Karpas-422 (cell line): ENCODE results near the gene CCNH. TPM values are rescaled to one million over a fixed set of nuclear protein-coding genes. Genes with fewer than 3 reads are reported as not detected.
A peak's percentile ranks its signal among the peaks of the same experiment; 100 is the strongest.

ENCODE experiments used
- DNase-seq: peaks from one replicate; pipeline ENCODE4 v3.0.0-alpha.2; 2015
- H2AFZ ChIP-seq: fragments of 200-600 bp; sonication (generic); 2 replicates; pipeline ENCODE4 v1.6.1; 2014; ENCODE audit warnings: antibody characterized with exemption, low read length, mixed read lengths
- H3K27ac ChIP-seq: fragments of 200-600 bp; sonication (generic); 2 replicates; pipeline ENCODE4 v1.5.1; 2014; ENCODE audit warnings: mild to moderate bottlenecking, low read length, moderate library complexity
- H3K27me3 ChIP-seq: fragments of 200-600 bp; sonication (generic); 2 replicates; pipeline ENCODE4 v1.6.1; 2014; ENCODE audit warnings: low read length, mixed read lengths
- H3K36me3 ChIP-seq: fragments of 200-600 bp; sonication (generic); 2 replicates; pipeline ENCODE4 v1.6.1; 2014; ENCODE audit warnings: low read length, mixed read lengths; ENCODE audit not compliant: insufficient read depth
- H3K4me1 ChIP-seq: fragments of 200-600 bp; sonication (generic); 2 replicates; pipeline ENCODE4 v1.6.1; 2014; ENCODE audit warnings: mild to moderate bottlenecking, low read length, mixed read lengths
- H3K4me2 ChIP-seq: fragments of 200-600 bp; sonication (generic); 2 replicates; pipeline ENCODE4 v1.6.1; 2014; ENCODE audit warnings: low read length, low read depth, mild to moderate bottlenecking; ENCODE audit not compliant: poor library complexity, severe bottlenecking
- H3K4me3 ChIP-seq: fragments of 200-600 bp; sonication (generic); 2 replicates; pipeline ENCODE4 v1.5.1; 2014; ENCODE audit warnings: mild to moderate bottlenecking, antibody characterized with exemption, low read length, mixed read lengths
- H3K79me2 ChIP-seq: fragments of 200-600 bp; sonication (generic); 2 replicates; pipeline ENCODE4 v1.6.1; 2014; ENCODE audit warnings: mild to moderate bottlenecking, low read length, mixed read lengths
- H3K9ac ChIP-seq: fragments of 200-600 bp; sonication (generic); 2 replicates; pipeline ENCODE4 v1.6.0; 2014; ENCODE audit warnings: low read length
- H3K9me2 ChIP-seq: fragments of 200-600 bp; sonication (generic), shearing (Covaris generic); replicated peaks from 2 replicates; pipeline ENCODE4 v1.6.0; 2014; ENCODE audit warnings: mild to moderate bottlenecking, low read length, moderate library complexity; ENCODE audit not compliant: insufficient read depth
- H3K9me3 ChIP-seq: fragments of 300-700, 200-600 bp; sonication (generic); 2 replicates; pipeline ENCODE4 v1.6.1; 2014; ENCODE audit warnings: low read length, mixed read lengths
- H4K20me1 ChIP-seq: fragments of 200-600 bp; sonication (generic); 2 replicates; pipeline ENCODE4 v1.6.1; 2014; ENCODE audit warnings: mild to moderate bottlenecking, antibody characterized with exemption, low read length, low read depth; ENCODE audit not compliant: insufficient read depth
- total RNA-seq: library from RNA; depleted of rRNA; stranded (reverse); fragments of >200 nt; shearing (Covaris generic); gene quantifications from 2 replicates; pipeline ENCODE4 v1.2.3, GENCODE V29; 2014; ENCODE audit warnings: low replicate concordance

The CCNH gene
- total RNA-seq, 1 experiment from 2014 or later, result 149 TPM

DNA sequence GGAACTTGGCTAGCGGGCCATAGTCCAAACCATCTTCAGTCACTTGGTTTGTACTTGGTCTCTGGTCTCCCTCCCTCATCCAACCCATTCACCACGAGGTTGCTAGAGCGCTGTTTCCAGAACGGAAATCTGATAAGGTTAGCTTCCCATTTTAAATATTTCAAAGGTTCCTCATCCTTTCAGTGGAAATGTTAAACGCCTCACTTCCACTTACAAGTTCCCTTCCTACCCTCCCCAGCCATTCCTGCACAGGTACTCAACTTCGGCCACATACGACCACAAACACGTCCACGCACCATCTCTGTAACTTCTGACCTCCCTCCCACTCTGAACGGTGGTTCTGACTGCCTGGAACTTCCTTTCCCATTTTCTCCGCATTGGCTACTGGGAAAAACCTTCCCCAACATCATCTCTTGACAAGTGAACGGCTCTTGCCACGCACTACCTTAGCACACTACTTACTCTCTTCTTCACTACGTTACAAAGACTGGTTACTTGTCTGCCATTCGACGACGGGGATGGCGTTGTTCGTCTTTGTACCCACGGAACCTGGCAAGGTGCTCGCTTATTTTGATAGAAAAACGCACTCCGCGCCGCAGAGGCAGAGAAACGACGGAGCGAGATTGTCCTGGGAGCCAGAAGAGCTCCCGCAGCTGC lies 629 bp downstream of the CCNH start:
- Histone ChIP-seq H3K36me3 (peaks cover 36% of the 10 kb centered on the region), H3K4me1 (peaks cover 21% of the 10 kb centered on the region), H4K20me1 (0 out of 2 replicates have a peak, but pooled peaks cover 6% of the 10 kb centered on the region), H3K9me2 (no peaks in the 10 kb centered on the region), H3K9me3 (no peaks in the 10 kb centered on the region), H2AFZ (peak overlapping the region; percentile 53), H3K9ac (peak overlapping the region; percentile 80), H3K27me3 (no peaks in the 10 kb centered on the region), H3K79me2 (peaks cover 52% of the 10 kb centered on the region), H3K27ac (peak overlapping the region; percentile 22; the same call in 1 of the 2 replicates), H3K4me3 (peak overlapping the region; percentile 85), H3K4me2 (peak overlapping the region; percentile 93)
- DNase-seq, result peak; percentile 73

DNA sequence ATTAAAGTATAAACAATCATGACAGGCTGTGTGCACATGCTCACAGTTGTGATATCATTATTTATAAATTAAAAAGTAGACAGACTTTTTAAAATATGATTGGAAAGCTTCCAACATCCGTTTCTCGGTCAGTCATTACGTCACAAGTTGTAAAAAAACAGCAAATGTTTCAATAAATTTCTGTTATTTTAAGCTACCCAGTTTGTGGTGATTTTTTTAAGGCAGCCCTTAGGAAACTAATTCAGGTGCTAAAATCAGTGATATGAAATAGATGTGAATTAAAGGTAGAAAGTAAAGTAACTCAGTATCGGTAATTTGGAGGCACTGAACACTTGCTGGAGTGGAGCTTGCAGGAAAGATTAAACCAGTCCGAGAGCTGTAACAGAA lies 1.2 kb downstream of the CCNH start:
- peaks cover 41% of the 10 kb centered on the region for H3K36me3 ChIP-seq
- H3K4me2 ChIP-seq, result peak overlapping the region; percentile 93
- H3K9me3 ChIP-seq, result no peaks in the 10 kb centered on the region
- H3K79me2 ChIP-seq, result peaks cover 57% of the 10 kb centered on the region
- H3K9me2 ChIP-seq, result no peaks in the 10 kb centered on the region
- DNase-seq, result no peak
- H2AFZ ChIP-seq, result peak overlapping the region; percentile 53; the same call in 1 of the 2 replicates
- H3K4me1 ChIP-seq, result peaks cover 21% of the 10 kb centered on the region
- no peak overlapping the region for H3K27ac ChIP-seq
- H3K4me3 ChIP-seq, result peak overlapping the region; percentile 85
- peak overlapping the region; percentile 80 for H3K9ac ChIP-seq
- no peaks in the 10 kb centered on the region for H3K27me3 ChIP-seq
- 0 out of 2 replicates have a peak, but pooled peaks cover 6% of the 10 kb centered on the region for H4K20me1 ChIP-seq

DNA sequence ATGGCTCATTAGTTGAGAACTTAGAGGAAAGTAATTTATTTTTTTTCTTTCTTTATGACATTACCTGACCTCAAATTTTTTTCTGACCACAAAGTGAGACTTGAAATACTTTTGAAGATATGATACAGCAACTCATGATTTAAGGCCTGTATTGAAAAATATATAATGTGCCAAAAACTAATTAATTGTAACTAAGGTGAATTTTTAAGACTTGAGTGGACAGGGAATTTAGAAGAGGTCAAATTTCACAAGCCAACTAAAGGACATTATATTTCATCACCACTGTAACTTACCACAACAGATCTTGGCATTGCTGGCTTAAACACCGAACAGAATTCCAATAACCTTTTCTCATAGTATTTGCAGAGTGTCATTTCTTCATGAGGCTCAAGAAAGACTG lies 1.8 kb downstream of the CCNH start:
- Histone ChIP-seq H3K79me2 (peaks cover 62% of the 10 kb centered on the region), H4K20me1 (0 out of 2 replicates have a peak, but pooled peaks cover 6% of the 10 kb centered on the region), H3K4me2 (peak overlapping the region; percentile 93), H3K9ac (peak overlapping the region; percentile 80), H3K9me2 (no peaks in the 10 kb centered on the region), H3K27ac (no peak overlapping the region), H3K4me1 (peaks cover 21% of the 10 kb centered on the region), H2AFZ (no peak overlapping the region), H3K9me3 (no peaks in the 10 kb centered on the region), H3K4me3 (peak overlapping the region; percentile 85), H3K27me3 (no peaks in the 10 kb centered on the region), H3K36me3 (peaks cover 47% of the 10 kb centered on the region)
- no peak for DNase-seq

DNA sequence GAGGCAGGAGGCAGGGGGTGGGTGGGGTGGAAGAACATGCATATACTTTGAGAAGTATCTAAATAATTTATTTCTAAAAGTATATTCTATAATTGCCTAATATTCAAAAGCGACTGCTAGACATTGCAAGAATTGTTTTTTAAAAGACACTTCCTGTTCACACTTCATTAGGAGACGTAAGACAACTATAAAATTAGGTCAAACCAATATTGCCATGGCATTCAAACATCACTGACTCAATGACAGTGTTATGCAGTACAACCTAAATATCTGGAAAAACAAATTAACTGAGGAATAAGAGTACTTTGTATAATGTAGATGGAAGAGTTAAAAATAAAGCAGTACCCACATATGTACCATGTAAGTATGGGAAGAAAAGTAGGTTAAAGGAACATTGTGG lies 4.5 kb downstream of the CCNH start:
- H3K79me2 ChIP-seq, result peaks cover 86% of the 10 kb centered on the region
- no peak for DNase-seq
- no peaks in the 10 kb centered on the region for H3K27me3 ChIP-seq
- H3K4me3 ChIP-seq, result no peak overlapping the region
- H3K9ac ChIP-seq, result no peak overlapping the region
- no peak overlapping the region for H2AFZ ChIP-seq
- H4K20me1 ChIP-seq, result 0 out of 2 replicates have a peak, but pooled peaks cover 6% of the 10 kb centered on the region
- no peaks in the 10 kb centered on the region for H3K9me2 ChIP-seq
- no peak overlapping the region for H3K4me2 ChIP-seq
- H3K9me3 ChIP-seq, result no peaks in the 10 kb centered on the region
- H3K27ac ChIP-seq, result no peak overlapping the region
- H3K4me1 ChIP-seq, result peaks cover 18% of the 10 kb centered on the region
- H3K36me3 ChIP-seq, result peaks cover 68% of the 10 kb centered on the region

DNA sequence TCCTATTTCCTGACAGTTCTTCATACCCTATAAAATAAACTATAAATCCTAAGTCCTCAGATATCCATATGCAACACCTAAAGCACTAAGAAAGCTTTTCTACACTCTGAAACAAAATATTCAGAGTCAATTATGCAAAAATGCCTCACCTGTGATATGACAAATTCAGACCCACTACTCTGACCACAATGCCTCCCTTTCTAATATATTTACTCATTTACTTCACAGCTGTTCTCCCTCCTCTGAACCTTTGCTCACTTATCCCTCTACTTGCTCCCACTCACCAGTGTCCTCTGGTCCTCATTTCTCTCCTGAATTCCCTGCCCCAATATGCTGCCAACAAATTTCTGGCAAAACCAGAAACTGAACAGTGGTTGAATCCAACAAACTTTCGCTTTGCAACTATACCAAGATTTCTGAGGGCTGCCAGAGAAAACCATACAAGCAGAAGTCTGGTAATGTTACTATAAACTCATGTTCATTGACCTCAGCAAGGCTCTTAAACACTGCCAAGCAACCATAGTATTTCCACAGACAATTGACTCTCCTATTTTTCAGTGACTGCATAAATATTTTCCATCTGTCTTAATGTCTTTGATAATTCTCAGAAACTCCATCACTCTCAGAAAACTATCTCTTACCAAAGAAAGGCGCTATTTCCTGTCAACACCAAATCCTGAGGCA lies 7.1 kb downstream of the CCNH start:
- peaks cover 65% of the 10 kb centered on the region for H3K79me2 ChIP-seq
- H3K36me3 ChIP-seq, result peaks cover 89% of the 10 kb centered on the region
- no peaks in the 10 kb centered on the region for H3K27me3 ChIP-seq
- no peak overlapping the region for H3K4me2 ChIP-seq
- H3K4me1 ChIP-seq, result peaks cover 5% of the 10 kb centered on the region
- no peaks in the 10 kb centered on the region for H3K9me3 ChIP-seq
- no peak overlapping the region for H3K9ac ChIP-seq
- no peak overlapping the region for H3K27ac ChIP-seq
- H3K9me2 ChIP-seq, result no peaks in the 10 kb centered on the region
- H2AFZ ChIP-seq, result no peak overlapping the region
- H3K4me3 ChIP-seq, result no peak overlapping the region
- no peak for DNase-seq
- H4K20me1 ChIP-seq, result 0 out of 2 replicates have a peak, but pooled peaks cover 2% of the 10 kb centered on the region

DNA sequence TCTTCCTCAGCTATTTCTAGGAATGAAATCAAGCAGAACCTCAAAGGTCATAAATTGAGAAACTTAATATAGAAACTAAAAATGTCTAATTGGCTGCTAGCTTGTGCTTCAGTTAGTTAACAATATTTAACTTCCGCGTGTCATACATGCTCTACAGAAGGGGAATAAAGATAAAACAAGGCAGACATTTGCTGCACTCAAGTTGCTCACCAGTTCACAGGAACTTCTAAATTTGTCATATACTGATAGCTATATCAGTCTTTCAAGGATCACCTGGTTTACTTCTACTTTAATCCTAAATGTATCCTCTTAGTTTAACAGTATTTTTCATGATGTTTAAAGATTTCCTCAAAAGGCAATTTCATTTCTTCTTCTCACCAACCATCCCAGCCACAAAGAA lies 8.4 kb downstream of the CCNH start:
- Histone ChIP-seq H2AFZ (no peak overlapping the region), H3K4me1 (peaks cover 4% of the 10 kb centered on the region; the same call in 1 of the 2 replicates), H3K9ac (no peak overlapping the region), H3K79me2 (peaks cover 59% of the 10 kb centered on the region), H3K27me3 (no peaks in the 10 kb centered on the region), H3K4me2 (no peak overlapping the region), H3K27ac (no peak overlapping the region), H3K9me2 (no peaks in the 10 kb centered on the region), H4K20me1 (no peaks in the 10 kb centered on the region), H3K9me3 (no peaks in the 10 kb centered on the region), H3K36me3 (peaks cover 87% of the 10 kb centered on the region), H3K4me3 (no peak overlapping the region)
- DNase-seq, result no peak

DNA sequence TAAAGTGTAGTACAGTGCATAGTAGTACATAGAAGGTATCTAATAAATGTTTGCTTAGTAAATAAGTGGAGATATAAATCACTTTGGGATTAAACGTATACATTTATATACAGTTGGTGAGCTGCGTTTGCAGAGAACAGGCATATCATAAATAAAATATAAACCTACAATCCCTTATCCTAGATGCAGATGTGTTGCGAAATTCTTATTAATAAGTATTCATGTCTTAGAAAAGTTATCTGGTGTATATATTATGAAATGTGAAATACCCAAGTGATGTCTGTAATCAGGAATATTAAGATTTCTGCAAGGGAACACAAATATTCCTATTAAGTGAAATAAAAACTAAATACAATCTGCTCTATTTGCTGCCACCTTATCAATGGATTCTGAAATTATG lies 8.8 kb downstream of the CCNH start:
- H3K4me3 ChIP-seq, result no peak overlapping the region
- H3K36me3 ChIP-seq, result peaks cover 87% of the 10 kb centered on the region
- H3K9me3 ChIP-seq, result no peaks in the 10 kb centered on the region
- no peak overlapping the region for H3K27ac ChIP-seq
- no peak for DNase-seq
- no peak overlapping the region for H2AFZ ChIP-seq
- no peaks in the 10 kb centered on the region for H4K20me1 ChIP-seq
- H3K4me2 ChIP-seq, result no peak overlapping the region
- peaks cover 4% of the 10 kb centered on the region; the same call in 1 of the 2 replicates for H3K4me1 ChIP-seq
- H3K9me2 ChIP-seq, result no peaks in the 10 kb centered on the region
- H3K79me2 ChIP-seq, result peaks cover 57% of the 10 kb centered on the region
- H3K27me3 ChIP-seq, result no peaks in the 10 kb centered on the region
- no peak overlapping the region for H3K9ac ChIP-seq

DNA sequence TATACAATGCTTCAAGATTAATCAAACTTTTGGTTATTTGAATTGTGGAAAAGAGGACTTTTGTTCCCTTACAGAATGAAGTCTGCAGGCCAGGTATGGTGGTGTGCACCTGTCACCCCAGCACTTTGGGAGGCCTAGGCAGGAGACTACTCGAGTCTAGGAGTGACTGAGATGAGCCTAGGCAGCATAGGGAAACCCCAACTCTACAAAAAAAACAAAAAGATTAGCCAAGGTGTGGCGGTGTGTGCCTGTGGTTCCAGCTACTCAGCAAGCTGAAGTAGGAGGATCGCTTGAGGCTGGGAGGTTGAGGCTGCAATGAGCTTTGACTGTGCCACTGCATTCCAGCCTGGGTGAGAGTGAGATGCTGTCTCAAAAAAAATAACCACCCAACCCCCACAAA lies 9.3 kb downstream of the CCNH start:
- Histone ChIP-seq H3K4me2 (no peak overlapping the region), H3K4me3 (no peak overlapping the region), H3K9me3 (no peaks in the 10 kb centered on the region), H4K20me1 (no peaks in the 10 kb centered on the region), H3K9me2 (no peaks in the 10 kb centered on the region), H2AFZ (no peak overlapping the region), H3K27ac (no peak overlapping the region), H3K9ac (no peak overlapping the region), H3K36me3 (peaks cover 85% of the 10 kb centered on the region), H3K79me2 (peaks cover 54% of the 10 kb centered on the region), H3K27me3 (no peaks in the 10 kb centered on the region), H3K4me1 (peaks cover 4% of the 10 kb centered on the region; the same call in 1 of the 2 replicates)
- DNase-seq, result no peak
